ENCODE results near the gene PFN3.
"Not testable (repeated sequence)": the region's sequence is repeated elsewhere in the genome, so short reads cannot be mapped to it uniquely, and the experiment has no call there.

PFN3 gene

DNA sequence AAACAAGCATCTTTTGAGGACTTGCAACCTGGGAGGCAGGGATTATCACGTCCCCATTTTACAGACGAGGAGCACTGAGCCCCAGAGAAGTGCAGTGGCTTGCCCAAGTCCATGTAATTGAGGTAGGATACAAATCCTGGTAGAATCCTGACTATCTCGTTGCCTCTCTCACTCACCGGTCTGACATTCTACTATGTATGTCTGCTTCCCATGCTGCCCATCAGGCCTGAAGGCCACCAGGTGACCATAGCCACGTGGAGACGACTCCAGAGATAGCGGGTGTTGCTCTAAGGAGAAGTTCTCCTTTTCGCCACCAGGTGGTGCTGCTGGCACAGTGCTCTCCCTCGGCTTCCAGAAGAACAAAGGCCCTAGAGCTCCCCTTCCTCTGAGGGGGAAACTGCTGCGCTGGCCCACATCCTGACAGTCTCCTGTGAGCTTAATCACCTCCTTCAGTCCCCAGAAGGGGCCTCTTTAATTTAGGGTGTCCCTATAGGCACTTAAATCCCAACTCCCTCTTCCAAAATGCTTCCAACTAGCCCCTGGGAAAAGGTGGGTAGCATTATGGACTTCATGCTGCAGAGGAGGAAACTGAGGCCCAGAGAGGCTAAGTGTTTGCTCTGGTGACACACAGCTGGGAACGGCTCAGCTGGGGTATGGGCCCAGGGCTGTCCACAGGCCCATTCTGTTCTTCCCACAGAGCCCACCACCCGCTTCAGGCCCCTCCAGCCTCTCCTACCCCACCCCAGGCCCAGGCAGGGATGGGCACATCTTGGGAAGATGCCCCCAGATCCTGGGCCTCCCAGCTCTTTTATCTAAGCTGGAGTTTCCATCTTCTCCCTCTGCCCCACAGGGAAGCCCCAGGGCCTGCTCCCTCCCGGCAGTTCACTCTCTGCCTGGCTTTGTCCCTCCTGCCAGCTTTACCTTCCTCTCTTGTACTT, 9.8 kb downstream of the PFN3 start:
- DNase-seq, result peak; percentile 49

DNA sequence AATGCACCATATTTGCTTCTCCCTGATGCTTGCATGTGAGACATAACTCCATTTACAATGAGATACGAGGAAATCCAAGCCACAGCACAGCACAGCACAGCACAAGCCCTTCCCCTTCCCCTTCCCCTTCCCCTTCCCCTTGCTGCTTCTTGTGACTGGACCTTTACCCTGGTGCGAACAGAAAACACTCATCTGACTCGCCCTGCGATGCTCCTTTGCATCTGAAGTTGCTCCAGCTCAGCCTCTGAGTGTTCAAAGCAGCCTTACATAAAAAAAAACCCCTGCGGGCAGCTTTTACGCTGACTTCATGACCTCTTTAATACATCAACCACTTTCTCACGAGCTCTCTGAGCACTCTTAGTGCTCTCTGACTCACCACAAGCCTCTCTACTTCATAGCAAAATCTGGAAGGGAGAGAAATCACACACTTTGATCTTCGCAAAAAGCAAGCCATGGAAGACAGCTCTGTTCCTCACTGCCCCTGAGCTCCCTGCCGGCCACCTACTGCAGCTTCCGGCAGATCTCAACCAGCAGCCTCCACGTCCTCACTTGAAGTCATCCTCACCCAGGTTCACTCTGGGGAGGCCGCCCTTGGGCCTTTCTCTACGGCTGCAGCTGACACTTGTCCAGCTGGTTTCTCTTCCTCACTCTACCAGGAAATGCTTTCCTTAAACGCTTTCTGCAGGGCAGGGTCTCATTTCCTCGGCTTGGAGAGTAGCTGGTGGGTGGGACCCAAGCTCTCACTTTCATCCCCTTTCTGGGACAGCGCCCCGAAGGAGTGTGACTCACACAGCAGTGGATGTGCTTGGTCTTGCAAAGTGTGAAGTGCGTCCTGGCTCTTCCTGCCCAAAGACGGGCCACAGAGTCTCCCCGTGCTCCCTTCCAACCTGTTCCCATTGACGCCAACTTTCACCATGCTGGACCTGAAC, 11.0 kb downstream of the PFN3 start:
- DNase-seq, result no peak

DNA sequence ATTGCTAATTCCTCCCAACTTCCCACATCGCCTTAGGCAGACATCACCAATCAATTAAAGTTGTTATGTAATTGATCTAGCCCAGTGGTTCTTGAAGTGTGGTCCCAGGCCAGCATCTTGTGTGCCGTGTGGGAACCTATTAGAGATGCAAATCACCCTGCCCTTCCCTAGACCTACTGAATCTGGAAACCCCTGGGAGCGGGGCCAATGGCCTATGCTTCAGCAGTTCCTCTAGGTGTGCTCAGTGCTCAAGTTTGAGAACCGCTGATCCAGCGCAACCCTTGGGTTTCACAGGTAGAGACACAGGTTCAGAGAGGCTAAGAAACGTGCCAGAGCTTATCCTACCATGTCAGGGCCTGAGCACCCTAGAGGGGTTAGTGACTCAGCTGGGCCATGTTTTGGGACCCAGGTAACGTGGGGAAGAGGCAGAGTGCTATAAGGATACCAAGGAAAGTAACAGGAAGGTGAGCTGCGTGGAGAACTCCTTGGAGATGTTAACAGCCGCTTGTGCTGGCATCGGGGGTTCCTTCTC, 11.9 kb downstream of the PFN3 start:
- DNase-seq, result no peak

DNA sequence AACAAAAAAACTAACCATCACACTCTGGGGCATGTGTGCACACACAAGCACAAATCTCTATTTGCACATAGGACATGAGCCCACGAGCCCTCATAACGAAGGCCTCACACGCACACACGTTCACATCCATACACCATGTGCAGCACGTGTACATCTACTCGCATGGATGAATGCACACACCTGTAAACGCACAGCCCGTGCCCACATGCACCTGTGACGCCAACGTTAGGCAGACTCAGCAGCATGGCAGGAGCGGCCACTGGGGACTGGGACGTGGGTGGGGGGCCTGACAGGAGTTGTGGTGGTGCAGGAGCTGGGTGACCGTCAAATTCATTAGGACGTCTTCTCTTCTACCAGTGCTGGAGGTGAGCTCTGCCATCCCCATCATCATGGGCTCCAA, 13.1 kb downstream of the PFN3 start:
- no peak for DNase-seq

DNA sequence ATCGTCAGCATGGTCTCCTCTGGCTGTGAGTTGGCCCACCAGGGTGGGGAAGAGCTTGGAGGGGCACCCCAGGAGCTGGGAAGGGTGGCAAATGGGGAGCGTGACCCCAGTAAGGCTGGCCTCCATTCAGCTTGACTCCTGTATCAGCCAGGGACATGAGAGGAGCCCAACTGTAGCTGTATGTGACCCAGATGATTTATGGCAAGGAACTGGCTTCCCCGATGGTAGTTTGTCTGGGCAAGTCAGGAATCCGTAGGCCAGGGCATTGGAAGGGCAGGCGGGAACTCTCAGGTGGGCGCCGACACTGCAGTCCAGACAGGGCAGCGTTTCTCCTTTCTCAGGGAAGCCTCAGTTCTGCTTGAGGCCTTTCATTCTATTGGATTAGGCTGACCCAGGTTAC, 13.9 kb downstream of the PFN3 start:
- DNase-seq, result no peak

DNA sequence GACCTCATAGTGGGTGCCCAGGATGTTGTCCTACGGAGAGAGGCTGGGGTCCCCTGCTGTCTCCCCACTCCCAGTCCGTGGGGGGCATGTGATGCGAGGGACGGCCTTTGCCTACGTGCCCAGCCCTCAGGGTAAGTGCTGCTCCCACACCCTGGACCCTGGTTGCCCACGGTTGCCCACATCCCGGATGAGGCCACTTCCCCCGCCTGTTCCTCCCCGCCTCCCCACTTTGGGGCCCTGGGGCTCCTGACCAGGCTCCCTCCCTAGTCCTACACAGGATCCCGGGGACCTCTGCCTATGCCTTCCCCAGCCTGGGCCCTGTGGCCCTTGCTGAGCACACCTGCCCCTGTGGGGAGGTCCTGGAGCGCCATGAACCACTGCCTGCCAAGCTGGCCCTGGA, 14.7 kb downstream of the PFN3 start:
- no peak for DNase-seq

DNA sequence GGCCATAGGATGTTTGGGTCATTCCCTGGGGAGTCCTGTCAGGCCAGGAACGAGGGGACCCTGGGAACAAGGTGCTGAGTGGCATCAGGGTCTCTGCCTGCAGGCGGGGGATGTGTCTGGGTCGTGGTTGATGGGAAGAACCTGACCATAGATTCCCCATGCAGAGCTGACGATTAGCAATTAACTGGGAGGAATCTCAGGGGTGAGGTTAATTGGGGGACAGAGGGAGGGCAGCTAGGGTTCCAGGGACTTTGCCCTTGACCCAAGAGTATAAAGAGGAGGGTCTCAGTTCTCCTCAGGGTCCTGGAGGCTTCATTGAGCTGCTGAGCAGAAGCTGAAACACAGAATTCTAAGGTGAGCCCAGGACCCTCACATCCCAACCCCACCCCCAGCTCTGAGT, 16.3 kb downstream of the PFN3 start, which contains the start of gene SLC34A1:
Gene SLC34A1, plus strand, starts transcription at position 301 of the 400 bp plus-strand sequence. CDS start 1,308 bp downstream, outside the sequence.
- no peak for DNase-seq

DNA sequence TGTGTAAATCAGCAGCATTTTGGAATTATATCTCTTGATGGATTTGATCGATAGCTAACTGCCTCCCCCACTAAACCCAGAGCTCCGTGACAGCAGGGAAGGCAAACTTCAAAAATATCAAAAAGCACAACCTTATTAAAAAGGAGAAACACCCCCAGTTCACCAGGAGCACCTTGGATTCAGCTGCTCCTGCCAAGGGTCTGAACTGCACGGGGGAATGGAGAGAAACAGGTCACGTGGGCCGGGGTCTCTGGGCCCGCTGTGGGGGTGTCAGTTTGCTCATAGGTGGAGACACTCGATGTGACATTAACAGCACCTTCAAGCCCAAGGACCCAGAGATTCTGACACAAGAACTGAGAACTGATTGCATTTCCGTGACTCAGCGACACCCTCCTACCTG, 17.3 kb downstream of the PFN3 start:
- no peak for DNase-seq

DNA sequence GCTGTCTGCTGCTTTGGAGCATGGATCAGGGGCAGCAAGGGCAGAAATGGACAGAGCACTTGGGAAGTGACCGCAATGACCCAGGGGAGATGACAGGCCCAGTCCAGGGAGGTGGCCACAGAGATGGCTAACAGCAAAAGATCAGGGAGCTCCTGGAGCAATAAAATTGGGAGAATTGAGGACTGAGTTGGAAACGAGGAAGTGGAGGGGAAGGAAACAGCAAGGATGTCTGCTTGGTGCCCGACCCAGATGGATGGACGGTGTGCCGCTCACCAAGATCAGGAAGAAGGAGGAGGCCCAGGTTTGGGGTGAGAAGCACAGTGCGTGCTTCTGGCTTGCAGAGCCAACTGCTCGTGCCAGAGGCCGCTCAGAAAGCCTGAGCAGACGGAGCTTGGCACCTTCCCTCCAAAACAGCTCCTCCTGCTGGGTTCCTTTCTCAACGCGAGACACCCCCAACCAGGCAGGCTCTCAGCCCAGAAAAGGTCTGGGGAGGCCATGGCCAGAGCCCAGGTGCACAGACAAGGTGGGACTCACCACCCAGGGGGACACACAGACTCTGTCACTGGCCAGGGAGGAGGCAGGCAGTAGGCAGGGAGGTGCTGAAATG, 17.9 kb downstream of the PFN3 start:
- DNase-seq, result no peak

DNA sequence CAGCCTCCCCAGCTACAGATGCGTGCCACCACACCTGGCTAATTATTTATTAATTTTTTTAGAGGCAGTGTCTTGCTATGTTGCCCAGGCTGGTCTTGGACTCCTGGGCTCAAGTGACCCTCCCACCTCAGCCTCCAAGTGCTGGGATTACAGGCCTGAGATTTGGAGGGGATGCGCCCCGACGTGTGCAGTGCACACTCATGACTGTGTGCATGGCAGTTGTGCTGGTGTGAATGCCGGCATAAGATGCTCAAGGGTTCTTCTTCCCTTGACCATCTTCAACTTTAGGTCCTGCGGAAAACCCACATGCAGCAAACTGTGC, 19.7 kb downstream of the PFN3 start:
- no peak for DNase-seq

DNA sequence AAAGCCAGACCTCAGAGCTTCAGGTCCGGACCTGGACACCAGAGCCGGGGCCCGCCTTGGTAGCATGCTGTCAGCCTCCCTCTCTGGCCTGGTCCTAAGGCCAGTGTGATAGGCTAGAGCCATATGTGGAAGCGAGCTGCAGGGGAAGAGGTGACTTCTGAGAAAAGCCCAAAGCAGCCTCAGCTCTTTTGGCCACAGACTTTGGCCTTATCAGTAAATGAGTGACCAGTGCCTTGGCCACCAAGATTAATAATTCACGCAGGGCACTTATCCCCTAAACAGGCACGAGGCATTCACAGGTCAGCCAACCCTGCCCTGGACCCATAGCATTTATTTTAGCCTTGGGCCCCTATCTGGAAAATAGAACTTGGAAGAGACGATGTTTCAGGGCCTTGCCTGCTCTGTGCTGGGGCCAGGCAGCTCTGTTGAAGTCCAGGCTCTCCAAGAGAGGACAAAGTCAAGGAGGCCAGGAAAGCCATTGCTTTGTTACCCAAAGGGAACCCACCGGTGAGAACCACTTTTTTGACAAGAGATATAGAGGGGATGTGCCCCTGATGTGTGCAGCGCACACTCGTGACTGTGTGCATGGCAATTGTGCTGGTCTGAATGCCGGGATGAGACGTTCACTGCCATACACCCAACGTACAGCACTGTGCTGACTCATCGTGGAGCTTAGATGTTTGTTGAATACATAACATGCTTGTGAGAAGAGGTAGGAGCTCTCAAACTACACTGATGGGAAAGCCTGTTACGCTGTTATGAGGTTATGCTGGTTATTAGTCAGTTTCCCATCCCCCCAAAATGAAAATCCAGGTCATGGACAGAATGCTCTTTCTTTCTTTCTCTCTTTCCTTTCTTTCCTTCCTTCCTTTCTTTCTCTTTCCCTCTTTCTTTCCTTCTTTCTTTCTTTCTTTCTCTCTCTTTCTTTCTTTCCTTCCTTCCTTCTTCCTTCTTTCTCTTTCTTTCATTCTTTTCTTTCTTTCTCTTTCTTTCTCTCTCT, 21.3 kb downstream of the PFN3 start:
- no peak for DNase-seq

DNA sequence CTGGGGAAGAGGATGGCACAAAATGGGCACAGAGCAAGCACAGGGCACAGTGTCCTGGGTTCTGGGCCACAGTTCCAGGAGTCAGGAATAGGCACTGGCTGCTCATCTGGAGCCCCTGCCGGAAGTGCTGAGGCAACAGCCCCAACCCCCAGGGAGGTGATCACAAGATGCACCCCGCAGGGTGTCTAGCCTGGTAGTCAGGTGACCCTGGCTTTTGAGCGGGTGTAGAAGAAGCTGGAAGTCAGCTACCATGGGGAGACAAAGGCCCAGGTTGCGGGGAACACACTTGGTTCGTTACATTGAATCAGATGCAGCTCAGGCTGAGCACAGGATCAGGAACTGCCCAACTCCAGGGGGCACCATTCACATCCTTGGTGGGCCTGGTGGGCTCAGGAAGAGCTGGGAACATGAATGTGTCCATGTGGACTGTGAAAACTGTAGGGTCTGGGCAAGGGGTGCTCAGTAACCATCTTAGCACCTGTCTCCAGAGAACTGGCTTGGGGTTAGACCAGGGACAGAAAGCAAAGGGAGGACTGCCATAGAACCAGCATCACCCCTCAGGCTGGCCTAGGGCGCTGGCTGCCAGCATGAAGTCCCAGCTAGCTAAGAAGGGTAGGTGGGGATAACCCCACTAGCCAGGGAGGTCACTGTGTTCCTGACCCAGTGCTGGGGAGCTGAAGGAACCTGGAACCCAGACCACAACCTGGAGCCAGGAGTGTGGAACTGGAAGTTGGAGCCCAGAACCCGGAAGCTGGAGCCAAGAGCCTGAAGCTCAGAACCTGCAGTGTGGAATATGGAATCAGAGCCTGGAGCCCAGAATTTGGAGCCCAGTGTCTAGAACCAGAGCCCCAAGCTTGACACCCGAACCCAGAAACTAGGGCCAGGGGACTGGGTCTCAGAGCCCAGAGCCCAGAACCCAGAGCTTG, 22.3 kb downstream of the PFN3 start:
- no peak for DNase-seq

DNA sequence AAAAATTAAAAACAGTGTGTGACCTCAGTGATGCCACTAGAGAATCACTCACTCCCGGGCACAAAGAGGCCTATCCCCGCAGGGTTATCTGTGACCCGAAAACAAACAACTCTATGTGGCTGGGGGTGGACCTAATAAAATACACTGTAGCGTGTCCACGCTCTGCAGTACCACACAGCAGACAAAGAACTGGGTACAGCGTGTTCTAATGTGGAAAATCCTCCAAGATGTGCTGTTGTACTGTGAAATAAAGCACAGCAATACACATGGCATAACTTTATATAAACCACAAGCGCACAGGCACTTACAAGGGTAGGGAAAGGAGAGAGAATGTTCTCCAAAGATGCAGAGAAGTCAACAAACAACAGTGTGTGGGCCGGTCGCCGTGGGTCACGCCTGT, 24.4 kb downstream of the PFN3 start:
- DNase-seq, result no peak

DNA sequence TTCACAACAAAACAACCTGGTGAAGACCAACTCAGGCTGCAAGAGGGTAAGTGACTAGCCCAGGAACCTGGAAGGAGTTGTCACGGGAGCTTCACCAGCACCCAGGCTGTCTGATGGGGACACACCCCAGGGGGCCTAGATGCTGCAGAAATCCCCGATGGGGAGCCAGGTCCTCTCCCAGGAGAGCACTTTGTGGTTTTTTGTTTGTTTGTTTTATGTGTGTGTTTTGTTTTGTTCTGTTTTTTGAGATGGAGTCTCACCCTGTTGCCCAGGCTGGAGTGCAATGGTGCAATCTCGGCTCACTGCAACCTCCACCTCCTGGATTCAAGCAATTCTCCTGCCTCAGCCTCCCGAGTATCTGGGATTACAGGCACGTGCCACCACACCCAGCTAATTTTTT, 24.9 kb downstream of the PFN3 start:
- not testable (repeated sequence) for DNase-seq

DNA sequence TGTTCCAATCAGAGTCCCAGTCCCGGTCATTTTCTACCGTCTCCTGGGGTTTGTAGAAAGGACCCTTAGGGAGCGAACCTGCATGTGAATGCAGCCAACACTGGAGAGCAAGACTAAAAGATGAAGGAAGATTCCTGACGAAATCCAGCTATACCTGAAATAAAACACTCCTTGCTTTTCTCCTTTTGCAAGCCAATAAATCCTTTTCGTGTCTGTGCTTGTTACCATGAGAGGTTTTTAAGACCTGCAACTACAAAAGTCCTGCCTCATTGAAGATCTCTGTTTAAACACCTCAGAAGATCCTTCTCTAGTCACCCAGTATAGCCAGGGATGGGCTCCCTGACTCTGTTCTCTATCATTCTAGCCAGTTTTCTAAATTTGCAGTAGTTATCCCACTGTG, 26.2 kb downstream of the PFN3 start:
- DNase-seq, result no peak

DNA sequence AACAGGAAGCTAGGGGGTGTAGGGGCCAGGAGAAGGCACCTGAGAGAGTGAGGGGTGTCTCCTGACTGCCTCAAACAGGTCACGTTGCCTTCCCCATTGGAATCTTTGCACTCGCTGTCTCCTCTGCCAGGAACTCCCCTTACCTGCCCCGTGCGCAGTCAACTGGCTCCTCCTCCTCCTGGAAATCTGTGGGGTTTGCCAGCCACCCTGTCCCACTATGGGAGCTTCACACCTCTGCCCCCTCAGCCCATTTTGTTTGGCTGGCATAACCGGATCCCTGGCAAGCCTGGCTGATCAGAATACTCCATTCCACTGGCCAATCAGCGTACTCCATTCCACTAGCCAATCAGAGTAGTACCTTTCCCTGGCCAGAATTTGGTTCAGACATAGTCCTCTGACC, 26.7 kb downstream of the PFN3 start:
- no peak for DNase-seq

DNA sequence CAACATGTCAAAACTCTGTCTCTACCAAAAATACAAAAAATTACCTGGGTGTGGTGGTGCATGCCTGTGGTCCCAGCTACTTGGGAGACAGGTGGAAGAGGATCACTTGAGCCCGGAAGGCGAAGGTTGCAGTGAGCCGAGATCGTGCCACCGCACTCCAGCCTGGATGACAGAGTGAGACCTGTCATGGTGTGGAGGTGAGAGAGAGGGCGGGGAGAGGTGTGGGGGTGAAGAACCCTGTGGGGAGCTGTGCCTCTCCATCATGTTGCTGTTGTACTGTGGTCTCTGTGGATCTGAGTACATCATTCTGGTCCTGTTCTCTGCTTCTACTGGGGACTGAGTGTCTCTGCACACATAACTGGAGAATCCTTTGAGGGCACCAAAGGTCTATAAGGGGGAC, 27.6 kb downstream of the PFN3 start:
- no peak for DNase-seq

DNA sequence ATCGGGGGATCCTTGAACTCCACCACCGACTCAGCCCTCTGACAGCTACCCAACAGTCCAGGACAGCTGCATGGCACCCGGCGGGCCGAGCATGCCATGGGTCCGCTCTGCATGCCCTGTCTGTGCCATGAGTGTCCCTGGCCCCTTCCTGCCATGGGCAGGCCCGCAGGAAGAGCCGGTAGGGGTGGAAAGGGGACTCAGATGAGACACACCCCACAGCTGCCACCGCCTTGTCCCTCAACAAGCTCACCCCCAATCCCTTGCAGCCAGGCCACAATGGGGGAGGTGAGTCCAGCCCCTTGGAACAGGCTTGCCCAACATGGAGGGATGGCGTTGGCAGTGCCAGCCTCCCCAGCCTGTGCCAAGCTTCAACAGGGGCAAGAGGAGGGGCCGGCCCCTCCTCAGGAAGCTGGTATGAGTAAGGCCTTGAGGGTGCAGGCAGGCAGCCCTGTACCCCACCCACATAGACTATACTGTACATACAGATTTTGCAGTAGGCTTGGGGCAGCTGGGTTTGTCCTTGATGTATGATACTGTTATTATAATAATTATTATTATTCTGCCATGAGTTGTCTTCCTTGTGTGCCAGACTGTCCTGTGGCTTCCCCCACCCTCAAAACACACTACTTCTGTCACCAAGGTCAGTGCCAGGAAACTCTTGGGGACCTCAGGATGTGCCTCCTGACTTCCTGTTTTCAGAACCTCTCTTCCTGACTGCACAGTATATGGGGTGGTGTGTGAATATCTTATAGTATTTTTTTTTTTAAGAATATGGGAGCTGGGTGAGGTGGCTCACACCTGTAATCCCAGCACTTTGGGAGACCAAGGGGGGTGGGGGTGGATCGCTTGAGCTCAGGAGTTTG, 28.2 kb downstream of the PFN3 start:
- no peak for DNase-seq

DNA sequence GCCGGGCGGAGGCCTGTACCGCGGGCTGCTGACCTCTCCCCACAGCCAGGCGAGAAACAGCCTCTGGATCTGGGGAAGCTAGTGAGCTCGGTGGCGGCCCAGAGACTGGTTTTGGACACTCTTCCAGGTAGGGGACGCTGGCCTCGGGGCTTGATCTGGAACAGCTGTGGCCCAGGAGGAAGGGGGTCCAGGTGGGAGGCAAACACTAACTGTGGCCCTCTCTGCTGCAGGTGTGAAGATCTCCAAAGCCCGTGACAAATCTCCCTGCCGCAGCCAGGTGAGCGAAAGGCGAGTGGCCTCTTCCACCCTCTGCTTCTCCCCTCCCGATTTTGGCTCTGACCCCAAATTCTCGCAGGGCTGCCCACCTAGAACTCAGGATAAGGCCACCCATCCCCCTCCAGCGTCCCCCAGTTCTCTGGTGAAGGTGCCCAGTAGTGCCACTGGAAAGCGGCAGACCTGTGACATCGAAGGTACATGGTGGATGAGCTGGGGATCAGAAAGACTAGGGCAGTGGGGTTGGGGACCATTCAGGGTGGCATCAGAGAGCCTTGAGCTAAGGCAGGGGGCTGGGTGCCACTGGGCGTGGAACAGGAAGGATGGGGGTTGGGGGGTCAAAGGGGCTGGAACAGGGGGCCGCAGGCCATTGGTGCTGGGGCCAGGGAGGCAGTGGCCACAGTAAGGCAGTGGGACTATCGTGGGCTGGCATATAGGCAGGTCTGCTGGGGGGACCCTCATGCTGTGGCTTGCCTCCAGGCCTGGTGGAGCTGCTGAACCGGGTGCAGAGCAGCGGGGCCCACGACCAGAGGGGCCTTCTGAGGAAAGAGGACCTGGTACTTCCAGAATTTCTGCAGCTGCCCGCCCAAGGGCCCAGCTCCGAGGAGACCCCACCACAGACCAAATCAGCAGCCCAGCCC, 29.1 kb downstream of the PFN3 start:
- no peak for DNase-seq

Measured in NCI-H187 treated with DMSO at 0.1 percent for 48 hours (cell line).